PC-3 (cell line): ENCODE results near the gene BLMH.

ENCODE experiments used
- EZH2 ChIP-seq: fragments of 300-600 bp; sonication (generic); IDR thresholded peaks from one replicate; pipeline ENCODE4 v1.6.1; 2017; ENCODE audit warnings: antibody characterized with exemption, mild to moderate bottlenecking, low read length; ENCODE audit not compliant: unreplicated experiment
- TF ChIP-seq, protein P1 (sequence below): fragments of 300-600 bp; sonication (generic); conservative IDR thresholded peaks from 2 replicates; pipeline ENCODE4 v1.5.1; 2017; ENCODE audit warnings: antibody characterized with exemption, low read depth, mild to moderate bottlenecking, low read length

DNA sequence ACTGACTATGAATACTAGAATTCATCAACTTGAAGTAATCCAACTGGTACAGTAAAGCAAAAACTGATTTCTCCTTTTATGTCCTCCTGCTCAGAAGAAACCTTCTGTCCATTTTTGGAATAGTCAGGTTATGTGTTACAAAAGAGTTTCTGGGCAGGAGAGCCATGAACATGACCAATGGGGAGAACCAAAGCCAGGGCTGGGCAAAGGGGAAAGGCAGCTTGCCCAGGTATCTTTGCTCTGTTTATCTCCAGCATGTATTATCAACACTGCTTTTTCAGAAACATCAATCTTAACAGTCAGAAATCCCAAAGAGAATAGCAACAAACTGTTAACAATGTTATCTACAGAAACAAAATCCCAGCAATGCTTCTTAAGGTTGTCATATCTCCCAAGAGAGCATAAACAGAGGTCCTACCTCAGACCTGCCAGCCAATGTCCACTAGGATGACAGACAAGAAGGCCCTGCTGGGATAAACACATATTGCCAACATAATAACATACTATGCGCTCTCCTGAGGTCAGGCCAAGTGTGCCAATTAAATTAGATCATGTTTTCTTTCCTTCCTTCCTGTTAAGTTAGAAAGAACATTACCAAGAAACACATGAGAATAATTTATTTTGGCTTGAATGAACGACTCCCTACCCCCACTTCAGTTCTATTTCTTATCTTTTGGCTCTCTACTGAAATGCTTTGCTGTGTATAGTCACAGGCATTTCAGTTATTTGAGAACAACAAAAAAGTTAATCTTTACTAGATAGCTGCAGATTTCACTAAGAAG is 28.0 kb downstream of the BLMH start:
- TF ChIP-seq, protein P1, sequence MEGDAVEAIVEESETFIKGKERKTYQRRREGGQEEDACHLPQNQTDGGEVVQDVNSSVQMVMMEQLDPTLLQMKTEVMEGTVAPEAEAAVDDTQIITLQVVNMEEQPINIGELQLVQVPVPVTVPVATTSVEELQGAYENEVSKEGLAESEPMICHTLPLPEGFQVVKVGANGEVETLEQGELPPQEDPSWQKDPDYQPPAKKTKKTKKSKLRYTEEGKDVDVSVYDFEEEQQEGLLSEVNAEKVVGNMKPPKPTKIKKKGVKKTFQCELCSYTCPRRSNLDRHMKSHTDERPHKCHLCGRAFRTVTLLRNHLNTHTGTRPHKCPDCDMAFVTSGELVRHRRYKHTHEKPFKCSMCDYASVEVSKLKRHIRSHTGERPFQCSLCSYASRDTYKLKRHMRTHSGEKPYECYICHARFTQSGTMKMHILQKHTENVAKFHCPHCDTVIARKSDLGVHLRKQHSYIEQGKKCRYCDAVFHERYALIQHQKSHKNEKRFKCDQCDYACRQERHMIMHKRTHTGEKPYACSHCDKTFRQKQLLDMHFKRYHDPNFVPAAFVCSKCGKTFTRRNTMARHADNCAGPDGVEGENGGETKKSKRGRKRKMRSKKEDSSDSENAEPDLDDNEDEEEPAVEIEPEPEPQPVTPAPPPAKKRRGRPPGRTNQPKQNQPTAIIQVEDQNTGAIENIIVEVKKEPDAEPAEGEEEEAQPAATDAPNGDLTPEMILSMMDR, result no peak
- no peak for TF ChIP-seq EZH2
